ENCODE measurements around the gene RPTOR. TPM values are rescaled to one million over a fixed set of nuclear protein-coding genes. Genes with fewer than 3 reads are reported as not detected.

The RPTOR gene
- polyA plus RNA-seq, 1 experiment = 10.8 TPM

- TF ChIP-seq CTCF (IDR thresholded peaks at IDR 0.05; ENCODE audit: insufficient read depth, low read depth, low read length) = no peak
- no peak for DNase-seq (ENCODE audit: low read depth)
- Histone ChIP-seq H3K4me3 (ENCODE audit: low read depth, low read length) (no peak overlapping the region), H3K27me3 (ENCODE audit: control insufficient read depth, insufficient read depth, low read length) (no peaks in the 10 kb centered on the region), H3K36me3 (ENCODE audit: control insufficient read depth, insufficient read depth, low read length) (no peaks in the 10 kb centered on the region)
- POLR2A ChIA-PET = no interaction called here
- CTCF ChIA-PET = interaction anchor here (0.9 to 8.2 kb wide), 8 partner anchors 10 to 613 kb away, joined by 3 to 79 read pairs (median 4); no protein-coding TSS in a partner anchor
Measured at GRCh38 chr17:80982426-80982974, 437.9 kb downstream of the RPTOR start.

GRCh38 chr17:80983545-80983944, 438.9 kb downstream of the RPTOR start:
- POLR2A ChIA-PET = no interaction called here
- Histone ChIP-seq H3K4me3 (ENCODE audit: low read depth, low read length) (no peak overlapping the region), H3K27me3 (ENCODE audit: control insufficient read depth, insufficient read depth, low read length) (no peaks in the 10 kb centered on the region), H3K36me3 (ENCODE audit: control insufficient read depth, insufficient read depth, low read length) (no peaks in the 10 kb centered on the region)
- CTCF ChIA-PET = interaction anchor here (1.5 to 8.2 kb wide), 2 partner anchors 111 to 557 kb away, joined by 4 to 79 read pairs; no protein-coding TSS in a partner anchor
- TF ChIP-seq CTCF (IDR thresholded peaks at IDR 0.05; ENCODE audit: insufficient read depth, low read depth, low read length) = no peak
- no peak for DNase-seq (ENCODE audit: low read depth)

GRCh38 chr17:80984749-80985148, 440.1 kb downstream of the RPTOR start:
- TF ChIP-seq CTCF (IDR thresholded peaks at IDR 0.05; ENCODE audit: insufficient read depth, low read depth, low read length) = peak; percentile 67
- H3K4me3 ChIP-seq (ENCODE audit: low read depth, low read length) = no peak overlapping the region
- no peaks in the 10 kb centered on the region for H3K36me3 ChIP-seq (ENCODE audit: control insufficient read depth, insufficient read depth, low read length)
- ChIA-PET CTCF (interaction anchor here (0.6 to 8.2 kb wide), 9 partner anchors 9 to 558 kb away, joined by 3 to 79 read pairs (median 3); no protein-coding TSS in a partner anchor), POLR2A (no interaction called here)
- peak; percentile 89 for DNase-seq (ENCODE audit: low read depth)
- H3K27me3 ChIP-seq (ENCODE audit: control insufficient read depth, insufficient read depth, low read length) = no peaks in the 10 kb centered on the region

GRCh38 chr17:80986046-80986445, 441.4 kb downstream of the RPTOR start:
- POLR2A ChIA-PET = no interaction called here
- H3K4me3 ChIP-seq (ENCODE audit: low read depth, low read length) = no peak overlapping the region
- no peaks in the 10 kb centered on the region for H3K27me3 ChIP-seq (ENCODE audit: control insufficient read depth, insufficient read depth, low read length)
- no peaks in the 10 kb centered on the region for H3K36me3 ChIP-seq (ENCODE audit: control insufficient read depth, insufficient read depth, low read length)
- DNase-seq (ENCODE audit: low read depth) = no peak
- CTCF ChIA-PET = interaction anchor here (1.1 to 2.2 kb wide), 3 partner anchors 116 to 152 kb away, joined by 3 to 12 read pairs (median 3); no protein-coding TSS in a partner anchor
- no peak for TF ChIP-seq CTCF (IDR thresholded peaks at IDR 0.05; ENCODE audit: insufficient read depth, low read depth, low read length)

GRCh38 chr17:80986816-80987475, 442.3 kb downstream of the RPTOR start:
- no peak for DNase-seq (ENCODE audit: low read depth)
- POLR2A ChIA-PET = no interaction called here
- CTCF ChIA-PET = interaction anchor here (1.1 to 3.7 kb wide), 2 partner anchors 110 to 119 kb away, joined by 3 to 54 read pairs; no protein-coding TSS in a partner anchor
- TF ChIP-seq CTCF (IDR thresholded peaks at IDR 0.05; ENCODE audit: insufficient read depth, low read depth, low read length) = no peak
- H3K4me3 ChIP-seq (ENCODE audit: low read depth, low read length) = no peak overlapping the region
- H3K36me3 ChIP-seq (ENCODE audit: control insufficient read depth, insufficient read depth, low read length) = no peaks in the 10 kb centered on the region
- no peaks in the 10 kb centered on the region for H3K27me3 ChIP-seq (ENCODE audit: control insufficient read depth, insufficient read depth, low read length)

All from BJ (cell line).